Measurements from ENCODE around the gene AP5Z1.

- TF ChIP-seq CTCF (IDR thresholded peaks at IDR 0.05; ENCODE audit: low read length) (no peak), EZH2 (IDR thresholded peaks at IDR 0.05; ENCODE audit: borderline replicate concordance, low read length) (no peak)
These were observed 17.2 kb downstream of the AP5Z1 start for GRCh38 chr7:4792537-4793126.

Data from OCI-LY1 (cell line).